ENCODE results near the gene TLE6. TPM values are rescaled to one million over a fixed set of nuclear protein-coding genes. Genes with fewer than 3 reads are reported as not detected.

TLE6 gene
- total RNA-seq, 4 donors from 2014 or later: 0.44 to 13.5 (median 2.7) TPM

DNA sequence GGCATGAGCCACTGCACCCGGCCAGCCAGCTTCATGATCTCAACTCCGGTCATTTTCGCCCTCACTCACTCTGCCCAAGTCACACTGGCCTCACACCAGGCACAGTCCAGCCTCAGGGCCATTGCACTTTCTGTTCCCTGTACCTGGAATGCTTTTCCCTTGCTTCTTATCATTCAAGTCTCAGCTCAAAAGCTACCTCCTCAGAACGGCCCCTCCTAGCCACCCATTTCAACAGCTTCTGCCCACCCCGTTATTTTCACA, 54.2 kb downstream of the TLE6 start:
- Histone ChIP-seq H3K4me3 (no peak overlapping the region), H3K4me1 (peaks cover 0 to 52% (median 14%) of the 10 kb centered on the region in 4 donors), H3K27ac (peak overlapping the region in 2 of 4 donors; percentile 23 to 82), H3K9me3 (no peaks in the 10 kb centered on the region), H3K36me3 (no peaks in the 10 kb centered on the region), H3K27me3 (peaks cover 0 to 4% of the 10 kb centered on the region in 2 donors)
- no peak for DNase-seq (ENCODE audit: low spot score in 2 of 2)
- WGBS, 2 donors: 54 to 61% methylated on average over 5 of the region's 5 CpGs
- no peak for TF ChIP-seq POLR2A (IDR thresholded peaks at IDR 0.05)
- no peak for TF ChIP-seq EP300 (IDR thresholded peaks at IDR 0.05)
- TF ChIP-seq, protein P1, sequence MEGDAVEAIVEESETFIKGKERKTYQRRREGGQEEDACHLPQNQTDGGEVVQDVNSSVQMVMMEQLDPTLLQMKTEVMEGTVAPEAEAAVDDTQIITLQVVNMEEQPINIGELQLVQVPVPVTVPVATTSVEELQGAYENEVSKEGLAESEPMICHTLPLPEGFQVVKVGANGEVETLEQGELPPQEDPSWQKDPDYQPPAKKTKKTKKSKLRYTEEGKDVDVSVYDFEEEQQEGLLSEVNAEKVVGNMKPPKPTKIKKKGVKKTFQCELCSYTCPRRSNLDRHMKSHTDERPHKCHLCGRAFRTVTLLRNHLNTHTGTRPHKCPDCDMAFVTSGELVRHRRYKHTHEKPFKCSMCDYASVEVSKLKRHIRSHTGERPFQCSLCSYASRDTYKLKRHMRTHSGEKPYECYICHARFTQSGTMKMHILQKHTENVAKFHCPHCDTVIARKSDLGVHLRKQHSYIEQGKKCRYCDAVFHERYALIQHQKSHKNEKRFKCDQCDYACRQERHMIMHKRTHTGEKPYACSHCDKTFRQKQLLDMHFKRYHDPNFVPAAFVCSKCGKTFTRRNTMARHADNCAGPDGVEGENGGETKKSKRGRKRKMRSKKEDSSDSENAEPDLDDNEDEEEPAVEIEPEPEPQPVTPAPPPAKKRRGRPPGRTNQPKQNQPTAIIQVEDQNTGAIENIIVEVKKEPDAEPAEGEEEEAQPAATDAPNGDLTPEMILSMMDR (IDR thresholded peaks at IDR 0.05): no peak

DNA sequence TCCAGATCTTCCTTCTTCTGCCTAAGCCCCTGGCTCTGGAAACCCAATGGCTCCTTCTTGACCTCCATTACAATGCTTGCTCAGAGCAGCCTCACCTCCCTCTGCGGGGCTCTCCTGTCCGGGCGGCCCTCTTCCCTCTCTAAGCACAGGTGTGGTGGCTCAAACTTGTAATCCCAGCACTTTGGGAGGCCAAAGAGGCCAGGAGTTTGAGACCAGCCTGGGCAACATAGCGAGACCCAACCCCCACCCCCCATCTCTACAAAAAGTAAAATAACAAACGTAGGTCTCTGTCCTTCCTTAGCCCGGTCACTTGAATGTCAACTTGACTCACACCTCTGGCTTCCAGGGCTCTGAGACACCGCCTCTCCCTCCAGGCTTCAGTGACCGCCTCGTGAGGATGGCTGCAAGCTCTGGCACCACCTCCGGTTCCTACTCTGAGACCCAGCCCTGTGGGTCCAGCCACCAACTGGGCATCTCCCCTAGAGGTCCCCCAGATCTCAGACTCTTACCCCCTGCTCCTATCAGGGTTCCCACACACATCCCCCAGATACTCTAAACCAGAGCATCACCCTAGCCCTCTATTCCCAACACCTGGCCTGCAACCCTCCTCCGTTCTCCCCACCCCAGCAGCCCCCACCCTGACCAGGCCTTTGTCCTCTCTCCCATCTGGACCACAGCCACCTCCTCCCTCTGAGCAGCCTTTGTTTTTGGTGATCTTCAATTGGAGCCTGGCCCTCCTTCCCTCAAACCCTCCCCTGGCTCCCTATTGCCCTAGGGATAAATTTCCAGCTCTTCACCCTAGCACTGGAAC, 56.4 kb downstream of the TLE6 start:
- Histone ChIP-seq H3K4me1 (peaks cover 0 to 46% (median 16%) of the 10 kb centered on the region in 4 donors), H3K36me3 (no peaks in the 10 kb centered on the region), H3K4me3 (no peak overlapping the region), H3K27me3 (no peaks in the 10 kb centered on the region), H3K9me3 (no peaks in the 10 kb centered on the region), H3K27ac (peak overlapping the region in 3 of 4 donors; percentile 76 to 98 (median 89))
- DNase-seq (ENCODE audit: low spot score in 2 of 2): no peak
- WGBS, 2 donors: 73 to 78% methylated on average over 11 of the region's 11 CpGs
- TF ChIP-seq, protein P1 (IDR thresholded peaks at IDR 0.05): no peak
- TF ChIP-seq EP300 (IDR thresholded peaks at IDR 0.05): no peak
- TF ChIP-seq POLR2A (IDR thresholded peaks at IDR 0.05): no peak

DNA sequence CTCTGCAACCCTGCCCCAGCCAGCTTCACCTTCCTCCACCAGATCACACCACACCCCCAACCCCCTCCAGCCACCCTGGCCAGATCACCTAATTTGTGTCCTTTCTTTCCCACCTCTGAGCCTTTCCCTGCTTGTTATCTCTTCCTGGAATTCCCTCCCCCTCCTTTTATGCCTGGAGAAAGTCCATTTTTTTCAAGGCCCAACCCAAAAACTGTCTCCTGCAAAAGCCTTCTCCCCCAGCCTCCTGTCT, 57.0 kb downstream of the TLE6 start:
- Histone ChIP-seq H3K4me3 (peak overlapping the region in 1 of 4 donors; percentile 59), H3K27me3 (no peaks in the 10 kb centered on the region), H3K36me3 (no peaks in the 10 kb centered on the region), H3K27ac (peak overlapping the region in 3 of 4 donors; percentile 76 to 98 (median 89)), H3K4me1 (peaks cover 0 to 45% (median 15%) of the 10 kb centered on the region in 4 donors), H3K9me3 (no peaks in the 10 kb centered on the region)
- DNase-seq (ENCODE audit: low spot score in 2 of 2): no peak
- TF ChIP-seq EP300 (IDR thresholded peaks at IDR 0.05) (no peak), POLR2A (IDR thresholded peaks at IDR 0.05) (no peak)
- TF ChIP-seq, protein P1 (IDR thresholded peaks at IDR 0.05): no peak

DNA sequence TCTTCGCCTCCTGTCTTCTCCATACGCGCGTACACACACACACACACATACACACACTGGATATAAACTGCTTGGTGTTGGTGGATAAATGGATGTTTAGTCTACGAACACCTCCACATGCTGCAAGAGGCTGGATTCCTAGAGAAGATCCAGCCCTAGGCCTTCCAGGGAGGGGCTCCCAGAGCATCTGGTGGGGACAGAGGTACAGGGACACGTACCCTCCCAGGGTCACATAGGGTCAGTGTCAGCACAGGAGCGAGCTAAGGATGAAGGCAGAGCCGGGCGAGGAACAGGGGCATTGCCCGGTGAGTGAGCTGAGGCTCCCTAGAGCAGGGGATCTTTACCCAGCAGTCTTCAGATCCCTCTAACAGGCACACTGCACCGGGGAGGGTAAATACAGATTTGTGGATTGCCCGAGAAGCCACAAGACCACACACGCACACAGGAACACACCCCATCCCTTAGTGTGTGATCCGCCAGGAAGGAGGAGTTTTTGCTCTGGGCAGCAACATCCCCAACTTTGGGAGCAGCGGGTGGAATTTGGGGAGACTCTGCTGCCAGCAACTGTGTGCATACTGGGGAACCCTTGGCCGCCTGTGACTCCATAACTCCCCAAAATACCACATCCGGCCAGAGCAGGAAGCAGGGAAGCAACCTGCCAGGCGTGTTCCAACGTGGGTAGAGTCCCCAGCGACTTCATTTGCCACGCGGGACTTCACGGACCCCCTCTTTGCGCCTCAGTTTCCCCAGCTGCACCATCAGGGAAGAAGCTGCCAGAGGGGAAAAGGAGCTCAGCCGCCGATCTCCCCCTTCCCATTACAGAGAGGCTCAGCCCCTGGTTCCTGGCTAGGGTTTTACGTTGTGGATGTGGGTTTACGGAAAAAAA, 57.5 kb downstream of the TLE6 start:
- Histone ChIP-seq H3K27ac (peak overlapping the region; percentile 76 to 98 (median 90)), H3K36me3 (no peaks in the 10 kb centered on the region), H3K27me3 (no peaks in the 10 kb centered on the region), H3K4me1 (peaks cover 0 to 40% (median 13%) of the 10 kb centered on the region in 4 donors), H3K4me3 (peak overlapping the region; percentile 30 to 64 (median 50)), H3K9me3 (no peaks in the 10 kb centered on the region)
- WGBS, 2 donors: 9 to 10% methylated on average over 27 to 28 of the region's 28 CpGs
- peak in 1 of 2 donors; percentile 41 for DNase-seq (ENCODE audit: low spot score in 2 of 2)
- TF ChIP-seq, protein P1 (IDR thresholded peaks at IDR 0.05): no peak
- TF ChIP-seq POLR2A (IDR thresholded peaks at IDR 0.05) (no peak), EP300 (IDR thresholded peaks at IDR 0.05) (no peak)

All from tibial nerve (tissue), 4 donors.